ENCODE measurements around the gene PLK5.

PLK5 gene

DNA sequence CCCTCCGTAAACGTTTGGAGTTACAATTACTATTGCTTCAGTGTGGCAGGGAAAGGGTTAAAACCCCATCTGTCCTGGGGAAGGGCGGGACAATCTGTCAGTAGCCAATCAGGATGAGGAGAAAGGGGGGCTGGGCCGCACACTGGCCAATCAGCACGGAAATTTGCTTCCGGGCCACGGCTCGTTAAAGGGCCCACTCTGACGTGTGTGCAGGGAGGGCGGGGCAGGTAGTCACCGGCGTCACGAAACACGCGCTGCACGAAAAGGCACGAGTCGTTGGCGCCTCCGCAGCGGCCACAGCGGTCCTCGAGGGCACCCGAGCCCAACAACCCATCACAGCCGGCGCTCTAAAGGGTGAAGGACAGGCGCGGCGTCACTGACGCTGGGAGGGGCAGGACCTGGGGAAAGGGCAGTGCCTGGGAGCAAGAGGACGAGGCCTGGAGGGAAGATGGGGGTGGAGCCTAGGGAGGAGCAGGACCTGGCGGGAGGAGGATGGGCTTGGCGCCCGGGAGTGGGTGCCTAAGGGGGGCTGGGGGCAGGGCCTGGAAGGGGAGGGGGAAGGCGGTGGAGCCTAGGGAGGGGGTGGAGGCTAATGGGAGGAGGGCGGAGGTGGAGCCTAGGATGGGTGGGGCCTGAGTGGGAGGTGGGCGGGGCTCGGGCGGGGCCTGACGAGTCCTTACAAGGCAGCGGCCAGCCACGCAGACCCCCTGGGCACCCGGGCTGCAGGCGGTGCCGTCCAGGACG is 15.9 kb upstream of the PLK5 start:
- TF ChIP-seq, protein P1, sequence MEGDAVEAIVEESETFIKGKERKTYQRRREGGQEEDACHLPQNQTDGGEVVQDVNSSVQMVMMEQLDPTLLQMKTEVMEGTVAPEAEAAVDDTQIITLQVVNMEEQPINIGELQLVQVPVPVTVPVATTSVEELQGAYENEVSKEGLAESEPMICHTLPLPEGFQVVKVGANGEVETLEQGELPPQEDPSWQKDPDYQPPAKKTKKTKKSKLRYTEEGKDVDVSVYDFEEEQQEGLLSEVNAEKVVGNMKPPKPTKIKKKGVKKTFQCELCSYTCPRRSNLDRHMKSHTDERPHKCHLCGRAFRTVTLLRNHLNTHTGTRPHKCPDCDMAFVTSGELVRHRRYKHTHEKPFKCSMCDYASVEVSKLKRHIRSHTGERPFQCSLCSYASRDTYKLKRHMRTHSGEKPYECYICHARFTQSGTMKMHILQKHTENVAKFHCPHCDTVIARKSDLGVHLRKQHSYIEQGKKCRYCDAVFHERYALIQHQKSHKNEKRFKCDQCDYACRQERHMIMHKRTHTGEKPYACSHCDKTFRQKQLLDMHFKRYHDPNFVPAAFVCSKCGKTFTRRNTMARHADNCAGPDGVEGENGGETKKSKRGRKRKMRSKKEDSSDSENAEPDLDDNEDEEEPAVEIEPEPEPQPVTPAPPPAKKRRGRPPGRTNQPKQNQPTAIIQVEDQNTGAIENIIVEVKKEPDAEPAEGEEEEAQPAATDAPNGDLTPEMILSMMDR (IDR thresholded peaks at IDR 0.05; ENCODE audit: insufficient read depth, low read length, missing control alignments) = no peak
- H3K4me3 ChIP-seq (ENCODE audit: low read depth, low read length) = peak overlapping the region; percentile 70
- ChIA-PET POLR2A (interaction anchor here (0.6 to 1.0 kb wide), 2 partner anchors 9 to 1441 kb away, joined by 3 to 5 read pairs; no protein-coding TSS in a partner anchor), CTCF (interaction anchor here (1.1 kb wide), 1 partner anchor 38 kb away, joined by 3 read pairs; no protein-coding TSS in a partner anchor)
- peak; percentile 77 for DNase-seq (ENCODE audit: low read depth, low spot score)

GRCh38 chr19:1508507-1508856 is 15.4 kb upstream of the PLK5 start:
- TF ChIP-seq, protein P1 (IDR thresholded peaks at IDR 0.05; ENCODE audit: insufficient read depth, low read length, missing control alignments) = no peak
- ChIA-PET CTCF (interaction anchor here (1.1 kb wide), 2 partner anchors 10 to 38 kb away, joined by 3 read pairs; no protein-coding TSS in a partner anchor), POLR2A (interaction anchor here (0.6 to 1.0 kb wide), 2 partner anchors 9 to 1440 kb away, joined by 3 to 5 read pairs; no protein-coding TSS in a partner anchor)
- peak overlapping the region; percentile 48 for H3K4me3 ChIP-seq (ENCODE audit: low read depth, low read length)
- DNase-seq (ENCODE audit: low read depth, low spot score) = no peak

- TF ChIP-seq, protein P1 (IDR thresholded peaks at IDR 0.05; ENCODE audit: insufficient read depth, low read length, missing control alignments) = no peak
- H3K4me3 ChIP-seq (ENCODE audit: low read depth, low read length) = no peak overlapping the region
- POLR2A ChIA-PET = no interaction called here
- DNase-seq (ENCODE audit: low read depth, low spot score) = no peak
- CTCF ChIA-PET = interaction anchor here (0.9 to 1.1 kb wide), 3 partner anchors 9 to 81 kb away, joined by 3 read pairs; no protein-coding TSS in a partner anchor
Measured at GRCh38 chr19:1509602-1510441, 14.1 kb upstream of the PLK5 start.

GRCh38 chr19:1510442-1510806 is 13.5 kb upstream of the PLK5 start:
- ChIA-PET CTCF (no interaction called here), POLR2A (no interaction called here)
- no peak overlapping the region for H3K4me3 ChIP-seq (ENCODE audit: low read depth, low read length)
- TF ChIP-seq, protein P1 (IDR thresholded peaks at IDR 0.05; ENCODE audit: insufficient read depth, low read length, missing control alignments) = no peak
- DNase-seq (ENCODE audit: low read depth, low spot score) = no peak

GRCh38 chr19:1510807-1511206 is 13.1 kb upstream of the PLK5 start:
- no peak overlapping the region for H3K4me3 ChIP-seq (ENCODE audit: low read depth, low read length)
- POLR2A ChIA-PET = no interaction called here
- TF ChIP-seq, protein P1 (IDR thresholded peaks at IDR 0.05; ENCODE audit: insufficient read depth, low read length, missing control alignments) = no peak
- CTCF ChIA-PET = no interaction called here
- DNase-seq (ENCODE audit: low read depth, low spot score) = no peak
